HCT116 (cell line): ENCODE data around the gene CROT. TPM values are rescaled to one million over a fixed set of nuclear protein-coding genes. Genes with fewer than 3 reads are reported as not detected.

Experiments used
- ATAC-seq: fragments of 200-7000 bp; cut with Tn5 transposase; 2 replicates; pipeline ENCODE4 v1.9.1; 2020; ENCODE audit warnings: mild to moderate bottlenecking, moderate library complexity
- BruUV-seq: library from RNA; stranded (reverse); fragments of 400-500 nt; replicated peaks from 2 replicates; lab custom pipeline; 2021; lab: Mats Ljungman, UMichigan
- CTCF ChIA-PET: fragments of 300-600 bp; sonication (Branson Sonifier 250); formaldehyde crosslinking; loops from one replicate; lab custom pipeline; 2021; ENCODE audit warnings: antibody characterized with exemption; lab: Charles Lee
- POLR2A ChIA-PET: fragments of 300-600, 350-600 bp; sonication (Branson Sonifier 250); formaldehyde crosslinking; loops from one replicate; lab custom pipeline; 2021; ENCODE audit warnings: antibody characterized with exemption; lab: Charles Lee
- RAD21 ChIA-PET, 2 experiments: fragments of 300-600 bp; sonication (Branson Sonifier 250); formaldehyde crosslinking; loops; one replicate each; lab custom pipeline; 2023; ENCODE audit warnings: low total read pairs in 2 of 2; ENCODE audit not compliant: uncharacterized antibody in 2 of 2, unreplicated experiment in 2 of 2, low non-redundant PET in 1 of 2; lab: Charles Lee
- DNase-seq: peaks from one replicate; pipeline ENCODE4 v3.0.0-alpha.2; 2010; ENCODE audit warnings: low read depth, low spot score
- H2AFZ ChIP-seq: fragments of 200-600 bp; shearing (Covaris generic), sonication (generic); 2 replicates; pipeline ENCODE4 v1.6.1; 2017; ENCODE audit warnings: low read depth, mixed run types, mixed read lengths, antibody characterized with exemption, low read length; ENCODE audit not compliant: poor library complexity, severe bottlenecking
- H3K27ac ChIP-seq: 2 replicates; pipeline ENCODE4 v1.5.1; 2012; ENCODE audit warnings: low read depth, low read length
- H3K27me3 ChIP-seq: fragments of 200-600 bp; sonication (generic); 2 replicates; pipeline ENCODE4 v1.6.1; 2016; ENCODE audit warnings: mixed run types, low read length, mixed read lengths; ENCODE audit not compliant: insufficient read depth
- H3K36me3 ChIP-seq, 2 experiments: fragments of 200-500 bp in 1 of 2; fragments of 200-600 bp in 1 of 2; sonication (Bioruptor generic) in 1 of 2; sonication (generic) in 1 of 2; 2 replicates each; pipeline versions ENCODE4 v1.5.1 to v1.6.1; 2014 to 2016; ENCODE audit warnings: low read length in 2 of 2, inconsistent platforms in 1 of 2, mixed read lengths in 1 of 2, mixed run types in 1 of 2; ENCODE audit not compliant: insufficient read depth in 2 of 2, control insufficient read depth in 1 of 2
- H3K4me1 ChIP-seq, 2 experiments: fragments of 200-600 bp in 1 of 2; sonication (generic) in 1 of 2; 2 replicates each; pipeline versions ENCODE4 v1.5.1 to v1.6.1; 2012 to 2017; ENCODE audit warnings: low read length in 2 of 2, inconsistent platforms in 1 of 2, mild to moderate bottlenecking in 1 of 2, mixed read lengths in 1 of 2, mixed run types in 1 of 2, moderate library complexity in 1 of 2; ENCODE audit not compliant: insufficient read depth in 2 of 2, control insufficient read depth in 1 of 2
- H3K4me2 ChIP-seq: fragments of 200-600 bp; sonication (generic); 2 replicates; pipeline ENCODE4 v1.6.1; 2017; ENCODE audit warnings: mixed run types, low read length, mixed read lengths
- H3K4me3 ChIP-seq, 2 experiments: fragments of 200-600 bp in 1 of 2; sonication (generic) in 1 of 2; replicated peaks in 1 of 2; 2 replicates each; pipeline ENCODE4 v1.5.1; 2011 to 2016; ENCODE audit warnings: low read length in 2 of 2, control low read depth in 1 of 2, low read depth in 1 of 2, mild to moderate bottlenecking in 1 of 2, mixed read lengths in 1 of 2, mixed run types in 1 of 2
- H3K79me2 ChIP-seq: fragments of 200-600 bp; sonication (generic); 2 replicates; pipeline ENCODE4 v1.6.1; 2017; ENCODE audit warnings: mild to moderate bottlenecking, mixed run types, low read length, moderate library complexity, mixed read lengths; ENCODE audit not compliant: insufficient read depth
- H3K9ac ChIP-seq: fragments of 200-600 bp; sonication (generic); 2 replicates; pipeline ENCODE4 v1.6.1; 2016; ENCODE audit warnings: low read length, mixed read lengths
- H3K9me2 ChIP-seq: fragments of 200-600 bp; sonication (generic), shearing (Covaris generic); 2 replicates; pipeline ENCODE4 v1.6.1; 2017; ENCODE audit warnings: mixed run types, mild to moderate bottlenecking, moderate library complexity; ENCODE audit not compliant: insufficient read depth
- H3K9me3 ChIP-seq, 2 experiments: fragments of 200-500 bp in 1 of 2; fragments of 200-600 bp in 1 of 2; sonication (Bioruptor generic) in 1 of 2; sonication (generic) in 1 of 2; 2 replicates each; pipeline ENCODE4 v1.6.1; 2014 to 2017; ENCODE audit warnings: low read length in 2 of 2, mixed read lengths in 2 of 2, inconsistent platforms in 1 of 2, low read depth in 1 of 2, mild to moderate bottlenecking in 1 of 2, mixed run types in 1 of 2, moderate library complexity in 1 of 2; ENCODE audit not compliant: control insufficient read depth in 1 of 2, insufficient read depth in 1 of 2
- H4K20me1 ChIP-seq: fragments of 200-600 bp; sonication (generic), shearing (Covaris generic); 2 replicates; pipeline ENCODE4 v1.6.1; 2017; ENCODE audit warnings: mixed run types, mild to moderate bottlenecking, moderate library complexity; ENCODE audit not compliant: insufficient read depth
- CBX3 ChIP-seq: IDR thresholded peaks from 2 replicates; pipeline ENCODE4 v1.6.1; 2012; ENCODE audit warnings: low read depth
- EGR1 ChIP-seq: IDR thresholded peaks from 2 replicates; pipeline ENCODE4 v1.6.1; 2012; ENCODE audit warnings: low read depth
- ELF1 ChIP-seq: IDR thresholded peaks from 2 replicates; pipeline ENCODE4 v1.6.1; 2012; ENCODE audit warnings: low read depth, borderline replicate concordance
- EZH2 ChIP-seq: fragments of 200-600 bp; sonication (generic); IDR thresholded peaks from 2 replicates; pipeline ENCODE4 v1.6.1; 2017; ENCODE audit warnings: antibody characterized with exemption, mixed run types
- EZH2phosphoT487 ChIP-seq: fragments of 200-600 bp; IDR thresholded peaks from 2 replicates; pipeline ENCODE4 v1.6.1; 2018; ENCODE audit warnings: antibody characterized with exemption, borderline replicate concordance
- FOSL1 ChIP-seq: IDR thresholded peaks from 2 replicates; pipeline ENCODE4 v1.6.1; 2012; ENCODE audit warnings: low read depth
- JUND ChIP-seq: IDR thresholded peaks from 2 replicates; pipeline ENCODE4 v1.6.1; 2012
- POLR2A ChIP-seq: IDR thresholded peaks from 2 replicates; pipeline ENCODE4 v1.7.0; 2011; ENCODE audit warnings: borderline replicate concordance; ENCODE audit not compliant: insufficient read depth, insufficient read length; ENCODE audit errors: extremely low read depth
- POLR2AphosphoS5 ChIP-seq: IDR thresholded peaks from 2 replicates; pipeline ENCODE4 v1.6.1; 2011; ENCODE audit warnings: mild to moderate bottlenecking, low read depth, low read length, moderate library complexity
- RAD21 ChIP-seq: IDR thresholded peaks from 2 replicates; pipeline ENCODE4 v1.6.1; 2012; ENCODE audit warnings: low read depth, mild to moderate bottlenecking
- SIN3A ChIP-seq: IDR thresholded peaks from 2 replicates; pipeline ENCODE4 v1.6.1; 2012; ENCODE audit warnings: low read depth
- TCF7L2 ChIP-seq: IDR thresholded peaks from 2 replicates; pipeline ENCODE4 v1.7.0; 2011; ENCODE audit warnings: borderline replicate concordance, inconsistent platforms; ENCODE audit not compliant: insufficient read depth, insufficient read length; ENCODE audit errors: extremely low read depth
- YY1 ChIP-seq: IDR thresholded peaks from 2 replicates; pipeline ENCODE4 v1.6.1; 2011; ENCODE audit warnings: low read length, low read depth, moderate library complexity, mild to moderate bottlenecking; ENCODE audit not compliant: insufficient replicate concordance; ENCODE audit errors: extremely low read depth
- ZNF274 ChIP-seq: fragments of 200-500 bp; sonication (Bioruptor generic); IDR thresholded peaks from 2 replicates; pipeline ENCODE4 v1.6.1; 2014; ENCODE audit warnings: mild to moderate bottlenecking, low read depth, low read length, inconsistent platforms
- intact Hi-C: fragments of 100-400 bp; cut with micrococcal nuclease; formaldehyde crosslinking; loops from 2 replicates; pipeline ENCODE4 v1.10.0; 2022
- total RNA-seq: library from RNA; stranded (reverse); gene quantifications from one replicate; pipeline ENCODE4 v1.2.1, GENCODE V29; 2021; ENCODE audit not compliant: unreplicated experiment
- TF ChIP-seq, protein P1 (sequence below): IDR thresholded peaks from 2 replicates; pipeline ENCODE4 v1.6.1; 2012; ENCODE audit warnings: low read depth
- TF ChIP-seq, protein P2 (sequence below): IDR thresholded peaks from 2 replicates; pipeline ENCODE4 v1.6.1; 2012
- TF ChIP-seq, protein P3 (sequence below): IDR thresholded peaks from 2 replicates; pipeline ENCODE4 v1.6.1; 2011; ENCODE audit warnings: mild to moderate bottlenecking, low read length, moderate library complexity; ENCODE audit not compliant: insufficient replicate concordance; ENCODE audit errors: extremely low read depth
- TF ChIP-seq, protein P4 (sequence below): IDR thresholded peaks from 2 replicates; pipeline ENCODE4 v1.6.1; 2012
- TF ChIP-seq, protein P5 (sequence below), 3 experiments: fragments of 200-600 bp in 1 of 3; sonication (generic) in 1 of 3; IDR thresholded peaks in 2 of 3; conservative IDR thresholded peaks in 1 of 3; 2 replicates each; pipeline ENCODE4 v1.5.1; 2012 to 2017; ENCODE audit warnings: low read depth in 2 of 3, low read length in 2 of 3, antibody characterized with exemption in 1 of 3, borderline replicate concordance in 1 of 3, control low read depth in 1 of 3, mild to moderate bottlenecking in 1 of 3, mixed read lengths in 1 of 3, mixed run types in 1 of 3, moderate library complexity in 1 of 3; ENCODE audit not compliant: insufficient read depth in 1 of 3

The CROT gene
- total RNA-seq, 1 experiment from 2014 or later, result 0.07 TPM

DNA sequence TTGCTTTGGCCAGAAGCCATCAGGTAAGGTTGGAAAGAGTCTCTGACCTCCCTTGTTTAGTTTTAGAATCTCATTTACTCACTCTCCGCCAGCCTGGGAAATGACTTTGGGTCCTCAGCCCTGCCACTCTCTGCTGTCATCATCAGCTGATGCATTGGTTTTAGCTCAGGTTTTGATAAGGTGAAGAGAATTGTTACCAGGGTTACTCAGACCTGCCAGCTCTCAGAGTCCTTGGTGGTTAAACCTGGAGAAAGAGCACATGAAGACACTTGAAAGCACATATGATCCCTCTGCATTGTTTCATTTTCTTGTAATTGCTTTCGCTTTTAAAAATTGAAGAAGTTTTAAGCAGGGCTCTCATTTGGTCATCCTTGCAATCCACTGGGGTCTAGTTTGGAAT is 4.0 kb upstream of the CROT start:
- DNase-seq, result no peak
- no peaks in the 10 kb centered on the region for H3K27me3 ChIP-seq
- no peaks in the 10 kb centered on the region for H3K9me2 ChIP-seq
- ChIA-PET CTCF (no interaction called here), POLR2A (no interaction called here), RAD21 (no interaction called here)
- H2AFZ ChIP-seq, result no peak overlapping the region
- H3K4me2 ChIP-seq, result no peak overlapping the region
- TF ChIP-seq SIN3A (no peak), EZH2 (no peak), EGR1 (no peak), JUND (no peak), POLR2A (no peak), POLR2AphosphoS5 (no peak), ZNF274 (no peak), RAD21 (no peak), FOSL1 (no peak), YY1 (no peak), TCF7L2 (no peak), ELF1 (no peak), EZH2phosphoT487 (no peak), CBX3 (no peak)
- TF ChIP-seq, protein P1, sequence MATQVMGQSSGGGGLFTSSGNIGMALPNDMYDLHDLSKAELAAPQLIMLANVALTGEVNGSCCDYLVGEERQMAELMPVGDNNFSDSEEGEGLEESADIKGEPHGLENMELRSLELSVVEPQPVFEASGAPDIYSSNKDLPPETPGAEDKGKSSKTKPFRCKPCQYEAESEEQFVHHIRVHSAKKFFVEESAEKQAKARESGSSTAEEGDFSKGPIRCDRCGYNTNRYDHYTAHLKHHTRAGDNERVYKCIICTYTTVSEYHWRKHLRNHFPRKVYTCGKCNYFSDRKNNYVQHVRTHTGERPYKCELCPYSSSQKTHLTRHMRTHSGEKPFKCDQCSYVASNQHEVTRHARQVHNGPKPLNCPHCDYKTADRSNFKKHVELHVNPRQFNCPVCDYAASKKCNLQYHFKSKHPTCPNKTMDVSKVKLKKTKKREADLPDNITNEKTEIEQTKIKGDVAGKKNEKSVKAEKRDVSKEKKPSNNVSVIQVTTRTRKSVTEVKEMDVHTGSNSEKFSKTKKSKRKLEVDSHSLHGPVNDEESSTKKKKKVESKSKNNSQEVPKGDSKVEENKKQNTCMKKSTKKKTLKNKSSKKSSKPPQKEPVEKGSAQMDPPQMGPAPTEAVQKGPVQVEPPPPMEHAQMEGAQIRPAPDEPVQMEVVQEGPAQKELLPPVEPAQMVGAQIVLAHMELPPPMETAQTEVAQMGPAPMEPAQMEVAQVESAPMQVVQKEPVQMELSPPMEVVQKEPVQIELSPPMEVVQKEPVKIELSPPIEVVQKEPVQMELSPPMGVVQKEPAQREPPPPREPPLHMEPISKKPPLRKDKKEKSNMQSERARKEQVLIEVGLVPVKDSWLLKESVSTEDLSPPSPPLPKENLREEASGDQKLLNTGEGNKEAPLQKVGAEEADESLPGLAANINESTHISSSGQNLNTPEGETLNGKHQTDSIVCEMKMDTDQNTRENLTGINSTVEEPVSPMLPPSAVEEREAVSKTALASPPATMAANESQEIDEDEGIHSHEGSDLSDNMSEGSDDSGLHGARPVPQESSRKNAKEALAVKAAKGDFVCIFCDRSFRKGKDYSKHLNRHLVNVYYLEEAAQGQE, result no peak
- TF ChIP-seq, protein P2, sequence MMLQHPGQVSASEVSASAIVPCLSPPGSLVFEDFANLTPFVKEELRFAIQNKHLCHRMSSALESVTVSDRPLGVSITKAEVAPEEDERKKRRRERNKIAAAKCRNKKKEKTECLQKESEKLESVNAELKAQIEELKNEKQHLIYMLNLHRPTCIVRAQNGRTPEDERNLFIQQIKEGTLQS, result no peak
- TF ChIP-seq, protein P3, sequence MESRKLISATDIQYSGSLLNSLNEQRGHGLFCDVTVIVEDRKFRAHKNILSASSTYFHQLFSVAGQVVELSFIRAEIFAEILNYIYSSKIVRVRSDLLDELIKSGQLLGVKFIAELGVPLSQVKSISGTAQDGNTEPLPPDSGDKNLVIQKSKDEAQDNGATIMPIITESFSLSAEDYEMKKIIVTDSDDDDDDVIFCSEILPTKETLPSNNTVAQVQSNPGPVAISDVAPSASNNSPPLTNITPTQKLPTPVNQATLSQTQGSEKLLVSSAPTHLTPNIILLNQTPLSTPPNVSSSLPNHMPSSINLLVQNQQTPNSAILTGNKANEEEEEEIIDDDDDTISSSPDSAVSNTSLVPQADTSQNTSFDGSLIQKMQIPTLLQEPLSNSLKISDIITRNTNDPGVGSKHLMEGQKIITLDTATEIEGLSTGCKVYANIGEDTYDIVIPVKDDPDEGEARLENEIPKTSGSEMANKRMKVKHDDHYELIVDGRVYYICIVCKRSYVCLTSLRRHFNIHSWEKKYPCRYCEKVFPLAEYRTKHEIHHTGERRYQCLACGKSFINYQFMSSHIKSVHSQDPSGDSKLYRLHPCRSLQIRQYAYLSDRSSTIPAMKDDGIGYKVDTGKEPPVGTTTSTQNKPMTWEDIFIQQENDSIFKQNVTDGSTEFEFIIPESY, result no peak
- TF ChIP-seq, protein P4, sequence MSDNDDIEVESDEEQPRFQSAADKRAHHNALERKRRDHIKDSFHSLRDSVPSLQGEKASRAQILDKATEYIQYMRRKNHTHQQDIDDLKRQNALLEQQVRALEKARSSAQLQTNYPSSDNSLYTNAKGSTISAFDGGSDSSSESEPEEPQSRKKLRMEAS, result no peak
- TF ChIP-seq, protein P5, sequence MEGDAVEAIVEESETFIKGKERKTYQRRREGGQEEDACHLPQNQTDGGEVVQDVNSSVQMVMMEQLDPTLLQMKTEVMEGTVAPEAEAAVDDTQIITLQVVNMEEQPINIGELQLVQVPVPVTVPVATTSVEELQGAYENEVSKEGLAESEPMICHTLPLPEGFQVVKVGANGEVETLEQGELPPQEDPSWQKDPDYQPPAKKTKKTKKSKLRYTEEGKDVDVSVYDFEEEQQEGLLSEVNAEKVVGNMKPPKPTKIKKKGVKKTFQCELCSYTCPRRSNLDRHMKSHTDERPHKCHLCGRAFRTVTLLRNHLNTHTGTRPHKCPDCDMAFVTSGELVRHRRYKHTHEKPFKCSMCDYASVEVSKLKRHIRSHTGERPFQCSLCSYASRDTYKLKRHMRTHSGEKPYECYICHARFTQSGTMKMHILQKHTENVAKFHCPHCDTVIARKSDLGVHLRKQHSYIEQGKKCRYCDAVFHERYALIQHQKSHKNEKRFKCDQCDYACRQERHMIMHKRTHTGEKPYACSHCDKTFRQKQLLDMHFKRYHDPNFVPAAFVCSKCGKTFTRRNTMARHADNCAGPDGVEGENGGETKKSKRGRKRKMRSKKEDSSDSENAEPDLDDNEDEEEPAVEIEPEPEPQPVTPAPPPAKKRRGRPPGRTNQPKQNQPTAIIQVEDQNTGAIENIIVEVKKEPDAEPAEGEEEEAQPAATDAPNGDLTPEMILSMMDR (IDR thresholded peaks at IDR 0.05 in 2 of 3, conservative IDR thresholded peaks at IDR 0.05 in 1 of 3; ENCODE audit: borderline replicate concordance in 1 of 3, insufficient read depth in 1 of 3, low read depth in 2 of 3, low read length in 2 of 3), result no peak
- no peaks in the 10 kb centered on the region for H3K79me2 ChIP-seq
- BruUV-seq, result no TSS peak
- no peaks in the 10 kb centered on the region for H4K20me1 ChIP-seq
- H3K4me3 ChIP-seq, result no peak overlapping the region
- H3K4me1 ChIP-seq, result no peaks in the 10 kb centered on the region
- H3K9me3 ChIP-seq, result no peaks in the 10 kb centered on the region
- no peaks in the 10 kb centered on the region for H3K36me3 ChIP-seq
- no peak overlapping the region for H3K27ac ChIP-seq
- H3K9ac ChIP-seq, result no peak overlapping the region
- intact Hi-C loops, result no loop called here
- ATAC-seq, result no peak
